ENCODE data around the gene SYCP2L.

DNA sequence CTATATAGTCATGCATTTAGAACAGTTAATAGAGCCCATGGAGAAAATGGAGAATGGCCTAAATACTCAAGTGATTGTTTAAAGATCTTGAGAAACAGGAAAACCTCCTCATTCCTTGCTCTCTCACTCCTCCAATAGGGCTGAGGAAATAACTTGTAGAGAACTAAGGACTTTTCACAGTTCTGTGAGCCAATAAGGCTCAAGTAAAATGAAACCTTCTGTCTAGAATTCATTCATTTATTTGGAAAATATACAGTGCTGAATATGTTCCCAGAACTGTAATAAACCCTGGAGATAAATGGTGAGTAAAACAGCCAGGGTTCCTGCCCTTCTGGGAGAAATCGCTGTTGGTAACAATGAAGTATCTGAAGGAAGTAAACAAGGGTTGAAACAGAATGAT is 122.0 kb downstream of the SYCP2L start:
- TF ChIP-seq, protein P1, sequence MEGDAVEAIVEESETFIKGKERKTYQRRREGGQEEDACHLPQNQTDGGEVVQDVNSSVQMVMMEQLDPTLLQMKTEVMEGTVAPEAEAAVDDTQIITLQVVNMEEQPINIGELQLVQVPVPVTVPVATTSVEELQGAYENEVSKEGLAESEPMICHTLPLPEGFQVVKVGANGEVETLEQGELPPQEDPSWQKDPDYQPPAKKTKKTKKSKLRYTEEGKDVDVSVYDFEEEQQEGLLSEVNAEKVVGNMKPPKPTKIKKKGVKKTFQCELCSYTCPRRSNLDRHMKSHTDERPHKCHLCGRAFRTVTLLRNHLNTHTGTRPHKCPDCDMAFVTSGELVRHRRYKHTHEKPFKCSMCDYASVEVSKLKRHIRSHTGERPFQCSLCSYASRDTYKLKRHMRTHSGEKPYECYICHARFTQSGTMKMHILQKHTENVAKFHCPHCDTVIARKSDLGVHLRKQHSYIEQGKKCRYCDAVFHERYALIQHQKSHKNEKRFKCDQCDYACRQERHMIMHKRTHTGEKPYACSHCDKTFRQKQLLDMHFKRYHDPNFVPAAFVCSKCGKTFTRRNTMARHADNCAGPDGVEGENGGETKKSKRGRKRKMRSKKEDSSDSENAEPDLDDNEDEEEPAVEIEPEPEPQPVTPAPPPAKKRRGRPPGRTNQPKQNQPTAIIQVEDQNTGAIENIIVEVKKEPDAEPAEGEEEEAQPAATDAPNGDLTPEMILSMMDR (IDR thresholded peaks at IDR 0.05), result no peak
- TF ChIP-seq POLR2A (IDR thresholded peaks at IDR 0.05), result no peak
